ENCODE data around the gene HOXD12. TPM values are rescaled to one million over a fixed set of nuclear protein-coding genes. Genes with fewer than 3 reads are reported as not detected.

The HOXD12 gene, protein sequence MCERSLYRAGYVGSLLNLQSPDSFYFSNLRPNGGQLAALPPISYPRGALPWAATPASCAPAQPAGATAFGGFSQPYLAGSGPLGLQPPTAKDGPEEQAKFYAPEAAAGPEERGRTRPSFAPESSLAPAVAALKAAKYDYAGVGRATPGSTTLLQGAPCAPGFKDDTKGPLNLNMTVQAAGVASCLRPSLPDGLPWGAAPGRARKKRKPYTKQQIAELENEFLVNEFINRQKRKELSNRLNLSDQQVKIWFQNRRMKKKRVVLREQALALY
- not detected for total RNA-seq

DNA sequence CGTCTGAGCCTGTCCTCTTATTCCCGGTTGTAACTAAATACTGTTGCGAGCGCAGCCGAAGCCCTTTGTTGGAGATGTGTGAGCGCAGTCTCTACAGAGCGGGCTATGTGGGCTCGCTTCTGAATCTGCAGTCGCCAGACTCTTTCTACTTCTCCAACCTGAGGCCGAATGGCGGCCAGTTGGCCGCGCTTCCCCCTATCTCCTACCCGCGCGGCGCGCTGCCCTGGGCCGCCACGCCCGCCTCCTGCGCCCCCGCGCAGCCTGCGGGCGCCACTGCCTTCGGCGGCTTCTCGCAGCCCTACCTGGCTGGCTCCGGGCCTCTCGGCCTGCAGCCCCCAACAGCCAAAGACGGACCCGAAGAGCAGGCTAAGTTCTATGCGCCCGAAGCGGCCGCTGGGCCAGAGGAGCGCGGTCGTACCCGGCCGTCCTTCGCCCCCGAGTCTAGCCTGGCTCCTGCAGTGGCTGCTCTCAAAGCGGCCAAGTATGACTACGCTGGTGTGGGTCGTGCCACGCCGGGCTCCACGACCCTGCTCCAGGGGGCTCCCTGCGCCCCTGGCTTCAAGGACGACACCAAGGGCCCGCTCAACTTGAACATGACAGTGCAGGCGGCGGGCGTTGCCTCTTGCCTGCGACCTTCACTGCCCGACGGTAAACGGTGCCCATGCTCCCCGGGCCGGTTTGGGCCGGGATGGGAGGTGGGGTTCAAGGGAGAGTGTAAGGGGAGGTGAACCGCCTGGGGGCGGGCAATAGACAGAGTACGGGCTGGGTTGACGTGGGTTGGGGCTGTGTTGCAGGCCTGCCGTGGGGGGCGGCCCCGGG is at the start of gene HOXD12:
TSS of gene HOXD12 (plus strand) at position 68 of the 819 bp plus-strand sequence. CDS start at position 75, 7 bp downstream.
- TF ChIP-seq, protein P1, sequence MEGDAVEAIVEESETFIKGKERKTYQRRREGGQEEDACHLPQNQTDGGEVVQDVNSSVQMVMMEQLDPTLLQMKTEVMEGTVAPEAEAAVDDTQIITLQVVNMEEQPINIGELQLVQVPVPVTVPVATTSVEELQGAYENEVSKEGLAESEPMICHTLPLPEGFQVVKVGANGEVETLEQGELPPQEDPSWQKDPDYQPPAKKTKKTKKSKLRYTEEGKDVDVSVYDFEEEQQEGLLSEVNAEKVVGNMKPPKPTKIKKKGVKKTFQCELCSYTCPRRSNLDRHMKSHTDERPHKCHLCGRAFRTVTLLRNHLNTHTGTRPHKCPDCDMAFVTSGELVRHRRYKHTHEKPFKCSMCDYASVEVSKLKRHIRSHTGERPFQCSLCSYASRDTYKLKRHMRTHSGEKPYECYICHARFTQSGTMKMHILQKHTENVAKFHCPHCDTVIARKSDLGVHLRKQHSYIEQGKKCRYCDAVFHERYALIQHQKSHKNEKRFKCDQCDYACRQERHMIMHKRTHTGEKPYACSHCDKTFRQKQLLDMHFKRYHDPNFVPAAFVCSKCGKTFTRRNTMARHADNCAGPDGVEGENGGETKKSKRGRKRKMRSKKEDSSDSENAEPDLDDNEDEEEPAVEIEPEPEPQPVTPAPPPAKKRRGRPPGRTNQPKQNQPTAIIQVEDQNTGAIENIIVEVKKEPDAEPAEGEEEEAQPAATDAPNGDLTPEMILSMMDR (IDR thresholded peaks at IDR 0.05; ENCODE audit: low read depth): no peak

GRCh38 chr2:176056406-176056805 is 43.2 kb upstream of the HOXD12 start:
- TF ChIP-seq, protein P1 (IDR thresholded peaks at IDR 0.05; ENCODE audit: low read depth): no peak

GRCh38 chr2:176063958-176064357 is 35.6 kb upstream of the HOXD12 start:
- TF ChIP-seq, protein P1 (IDR thresholded peaks at IDR 0.05; ENCODE audit: low read depth): no peak

- TF ChIP-seq, protein P1 (IDR thresholded peaks at IDR 0.05; ENCODE audit: low read depth): no peak
Observed at GRCh38 chr2:176066645-176067588, 32.7 kb upstream of the HOXD12 start.

GRCh38 chr2:176067589-176068418 is 31.8 kb upstream of the HOXD12 start:
- TF ChIP-seq, protein P1 (IDR thresholded peaks at IDR 0.05; ENCODE audit: low read depth): no peak

DNA sequence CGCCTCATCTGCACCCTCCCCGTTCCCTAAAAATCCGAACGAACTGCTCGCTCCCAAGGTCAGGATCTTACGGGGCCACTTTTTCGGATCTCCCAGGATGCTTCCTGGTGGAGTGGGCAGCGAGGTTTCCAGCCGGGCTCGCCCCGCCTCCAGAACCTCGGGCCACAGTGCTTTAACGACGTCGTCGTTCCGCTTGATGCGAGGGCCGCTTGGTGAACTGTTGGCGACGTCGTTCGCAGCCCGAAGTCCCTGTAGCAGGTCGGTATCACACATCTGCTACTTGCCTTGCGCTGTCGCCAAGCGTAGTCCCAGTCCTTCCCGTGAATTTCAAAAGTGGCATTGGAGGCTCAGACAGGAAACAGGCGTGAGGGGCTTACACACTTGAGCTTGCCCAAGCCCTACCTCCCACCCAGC is 31.2 kb upstream of the HOXD12 start:
- TF ChIP-seq, protein P1 (IDR thresholded peaks at IDR 0.05; ENCODE audit: low read depth): no peak

Measured in subcutaneous adipose tissue (tissue), 4 donors.